OCI-M2 (cell line): ENCODE data around the gene STK25.
"Not testable (repeated sequence)": the region's sequence is repeated elsewhere in the genome, so short reads cannot be mapped to it uniquely, and the experiment has no call there.

Source experiments
- DNase-seq: peaks from one replicate; lab custom pipeline; 2025; ENCODE audit not compliant: unreplicated experiment; lab: John Stamatoyannopoulos, UW

The STK25 gene

DNA sequence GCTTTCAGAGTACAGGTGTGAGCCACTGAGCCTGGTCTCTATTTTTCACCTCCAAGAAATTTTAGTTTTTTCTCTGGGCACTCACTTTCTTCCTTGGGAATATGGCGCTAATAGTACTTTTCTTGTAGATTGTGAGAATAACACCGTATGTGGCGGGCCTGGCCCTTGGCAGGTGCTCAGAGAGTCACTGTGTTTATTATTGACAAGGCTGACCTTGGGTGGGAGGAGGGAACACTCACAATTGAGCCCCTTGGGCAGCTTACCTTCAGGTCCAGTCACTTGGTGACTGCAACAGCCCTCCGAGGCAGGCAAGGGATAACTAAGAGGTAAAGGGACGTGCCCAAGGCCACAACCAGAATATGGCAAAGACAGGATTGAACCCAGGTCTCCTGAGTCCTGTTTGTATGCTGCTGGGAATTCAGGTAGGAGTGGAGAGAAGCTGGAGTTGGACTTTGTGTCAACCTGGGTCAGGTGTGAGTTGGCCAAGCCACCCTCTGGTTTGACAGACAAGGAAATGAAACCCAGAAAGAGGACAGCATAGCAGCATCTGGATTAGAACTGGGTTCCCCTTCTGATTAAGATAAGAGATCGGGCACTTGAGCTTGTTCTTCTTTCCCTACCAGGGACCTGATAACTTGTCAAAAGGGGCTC, 2.8 kb upstream of the STK25 start:
- DNase-seq = no peak

DNA sequence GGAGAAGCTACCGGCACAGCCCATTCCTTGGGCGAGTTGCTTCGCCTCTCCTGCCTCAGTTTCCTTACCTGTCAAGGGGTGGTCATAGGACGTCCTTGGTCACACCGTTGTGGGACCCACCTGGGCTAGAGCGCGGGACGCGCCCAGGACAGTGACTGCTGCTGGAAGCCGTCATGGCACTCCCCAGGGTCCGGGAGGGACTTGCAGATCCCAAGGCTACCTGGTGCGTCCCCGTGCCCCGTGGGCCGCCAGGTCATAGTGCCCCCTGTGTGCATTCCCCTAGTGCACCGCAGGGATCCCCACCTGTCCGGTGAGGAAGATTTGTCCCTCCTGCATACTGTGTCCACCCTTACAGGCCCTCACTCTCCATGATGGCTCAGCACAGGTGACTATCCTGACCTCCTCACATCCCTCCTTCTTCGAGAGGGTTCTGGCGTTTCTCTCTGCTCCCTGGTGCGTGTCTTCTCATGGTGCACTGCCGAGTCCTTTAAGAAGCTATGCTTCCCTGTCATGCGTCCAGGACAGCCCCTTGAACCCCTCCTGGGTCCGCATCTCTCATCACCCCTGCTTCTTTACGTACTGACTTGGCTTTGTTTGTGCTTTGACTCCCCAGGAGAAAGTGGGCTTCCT, 886 bp upstream of the STK25 start:
- no peak for DNase-seq

DNA sequence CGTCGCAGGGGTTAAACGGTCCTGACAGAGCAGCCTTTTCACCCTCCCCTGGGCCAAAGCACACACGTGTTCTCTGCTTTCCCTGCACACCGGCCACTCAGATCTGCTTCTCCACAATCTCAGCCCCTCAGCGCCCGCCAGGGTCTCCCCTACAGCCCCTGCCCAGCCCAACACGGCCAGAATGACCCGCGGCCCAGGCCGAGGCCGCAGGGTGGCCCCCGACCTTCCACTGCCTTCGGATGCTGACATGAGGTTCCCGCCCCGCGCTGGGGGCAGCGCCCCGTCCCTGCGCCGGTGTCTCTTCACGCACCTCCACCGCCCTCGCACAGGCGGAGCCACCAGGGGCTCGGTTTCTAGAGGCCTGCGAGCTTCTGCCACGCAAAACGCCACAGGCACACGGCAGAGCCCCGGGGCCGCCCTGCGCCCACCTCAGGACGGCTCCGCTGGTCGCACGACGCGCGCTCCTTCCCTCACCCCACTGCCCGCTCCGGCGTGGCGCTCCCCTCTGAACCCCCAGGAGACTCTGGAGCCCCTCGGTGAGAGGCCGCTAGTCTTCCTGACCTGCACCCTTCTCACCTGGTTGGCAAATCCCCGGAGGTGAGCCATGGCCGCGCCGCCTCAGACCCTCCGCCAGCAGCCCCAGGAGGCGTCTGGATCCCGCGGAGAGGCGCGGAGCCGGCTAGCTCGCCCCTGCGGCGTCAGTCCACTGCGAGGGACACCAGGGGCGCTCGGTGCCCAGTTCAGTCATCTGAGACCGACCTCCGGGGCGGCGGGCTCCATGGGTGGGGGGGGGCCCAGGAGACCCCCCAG, 749 bp downstream of the STK25 start:
- DNase-seq = no peak

DNA sequence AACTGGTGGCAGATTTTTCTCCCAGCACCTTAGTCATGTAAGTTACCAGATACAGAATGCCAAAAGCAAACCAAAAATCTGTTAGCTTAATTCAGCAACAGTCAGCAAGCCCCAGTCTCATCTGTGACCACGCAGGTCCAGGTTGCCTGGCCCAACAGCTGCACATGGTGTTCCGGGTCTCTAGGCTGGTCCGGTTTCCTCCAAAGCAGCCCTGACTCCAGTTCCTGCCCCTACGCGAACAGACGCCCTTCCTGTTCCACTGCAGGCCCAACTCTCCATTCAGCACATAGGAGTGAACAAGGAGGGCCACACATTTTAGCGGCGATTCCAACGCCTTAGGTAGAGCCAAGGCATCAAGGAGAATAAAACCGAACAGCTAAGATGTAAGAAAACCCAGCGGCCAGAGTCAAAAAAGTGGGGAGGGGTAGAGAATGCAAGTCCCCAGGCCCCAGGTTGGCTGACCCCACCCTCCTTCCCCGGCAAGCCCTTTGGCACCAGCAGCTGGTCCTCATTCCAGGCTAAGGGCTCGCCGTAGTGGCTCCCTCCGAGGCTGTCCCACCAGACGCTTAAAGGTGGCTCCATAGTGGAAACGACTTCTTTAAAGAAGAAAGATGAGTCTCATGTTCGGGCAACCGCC, 1.5 kb downstream of the STK25 start:
- DNase-seq = no peak

DNA sequence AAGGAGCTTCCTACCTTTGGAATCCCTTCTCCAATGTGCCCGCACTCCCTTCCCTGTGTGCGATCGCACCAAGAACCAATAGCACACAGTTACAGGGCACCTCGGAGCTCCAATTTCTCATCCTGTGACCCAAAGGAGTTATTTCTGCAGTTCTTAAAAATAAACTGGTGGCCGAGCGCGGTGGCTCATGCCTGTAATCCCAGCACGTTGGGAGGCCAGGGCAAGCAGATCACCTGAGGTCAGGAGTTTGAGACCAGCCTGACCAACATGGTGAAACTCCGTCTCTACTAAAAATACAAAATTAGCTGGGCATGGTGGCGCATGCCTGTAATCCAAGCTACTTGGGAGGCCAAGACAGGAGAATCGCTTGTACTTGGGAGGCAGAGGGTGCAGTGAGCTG, 2.1 kb downstream of the STK25 start:
- not testable (repeated sequence) for DNase-seq

DNA sequence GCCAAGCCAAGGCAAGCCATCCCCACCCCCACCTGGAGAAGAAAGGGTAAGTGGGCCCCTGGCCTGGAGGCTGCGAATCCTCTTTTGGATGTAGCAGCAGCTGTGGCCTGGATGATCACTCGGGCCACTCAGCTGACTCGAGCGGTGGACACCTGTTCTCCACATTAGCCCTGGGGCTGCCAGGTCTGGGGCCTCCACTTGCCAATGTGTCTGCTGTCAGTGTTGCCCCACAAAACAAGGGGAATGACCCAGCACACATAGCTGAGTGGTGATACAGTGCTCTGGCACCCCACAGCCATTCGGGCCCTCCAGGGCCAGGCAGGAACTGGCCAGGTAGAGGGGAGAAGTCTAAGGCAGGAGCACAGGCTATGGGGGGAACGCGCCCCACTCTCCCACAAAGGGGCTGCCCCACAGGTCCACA, 2.6 kb downstream of the STK25 start:
- DNase-seq = no peak

DNA sequence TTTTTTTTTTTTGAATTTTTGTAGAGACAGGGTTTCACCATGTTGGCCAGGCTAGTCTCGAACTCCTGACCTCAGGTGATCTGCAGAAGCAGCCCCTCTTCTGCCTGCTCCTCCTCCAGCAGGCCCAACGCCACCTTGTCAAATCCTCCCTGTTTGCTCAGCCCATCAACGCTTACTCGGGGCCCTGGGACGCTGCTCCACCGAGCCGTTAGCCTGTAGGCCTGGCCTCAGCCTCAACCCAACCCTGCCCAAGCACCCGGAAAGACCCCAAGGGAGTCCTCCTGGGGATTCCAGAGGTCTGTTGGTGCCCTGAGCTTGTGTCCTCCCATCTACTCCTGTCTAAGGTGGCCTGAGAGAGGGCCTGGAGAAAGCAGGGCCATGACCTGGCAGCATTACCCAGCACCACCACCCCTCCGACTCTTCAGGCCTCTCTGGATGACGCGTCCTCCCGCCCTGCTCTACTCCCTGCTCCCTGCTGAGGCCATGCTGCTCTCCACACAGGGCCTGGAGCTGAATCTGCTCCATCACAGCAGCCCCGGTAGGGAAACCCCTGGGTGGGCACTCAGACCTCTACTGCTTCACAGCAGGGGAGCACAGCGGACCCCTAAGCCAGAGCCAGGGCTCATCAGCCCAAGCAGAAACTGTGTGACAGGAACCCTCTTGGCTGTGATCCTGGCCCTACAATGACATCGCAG, 3.2 kb downstream of the STK25 start:
- DNase-seq = no peak

DNA sequence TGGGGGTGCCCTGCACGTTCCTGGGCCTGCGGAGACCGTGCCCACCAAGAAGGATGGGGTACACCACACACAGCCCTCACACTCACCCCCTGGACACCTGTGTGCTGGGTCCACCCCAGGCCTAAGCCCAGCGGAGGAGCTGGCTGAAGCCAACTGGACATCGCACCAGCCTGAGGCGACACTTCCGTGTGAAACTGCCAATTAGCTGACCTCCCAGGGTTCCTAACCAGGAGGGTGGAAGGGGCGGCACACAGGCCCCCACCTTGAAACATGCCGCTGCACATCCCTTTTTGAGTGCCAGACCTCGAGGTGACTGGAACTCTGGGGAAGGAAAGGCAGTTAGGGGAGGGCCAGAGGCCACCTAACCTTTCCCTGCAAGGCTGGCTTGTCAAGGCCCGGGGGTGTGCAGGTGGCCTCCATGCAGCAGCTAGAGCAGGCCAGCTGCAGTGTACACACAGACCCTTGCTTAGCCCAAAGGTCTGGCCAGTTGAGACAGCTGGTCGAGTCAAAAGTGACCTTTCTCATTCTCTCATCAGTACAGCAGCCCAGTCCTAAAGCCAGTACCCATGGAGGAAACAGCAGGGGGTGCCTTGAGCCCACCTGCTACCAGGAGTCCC, 4.5 kb downstream of the STK25 start:
- no peak for DNase-seq

DNA sequence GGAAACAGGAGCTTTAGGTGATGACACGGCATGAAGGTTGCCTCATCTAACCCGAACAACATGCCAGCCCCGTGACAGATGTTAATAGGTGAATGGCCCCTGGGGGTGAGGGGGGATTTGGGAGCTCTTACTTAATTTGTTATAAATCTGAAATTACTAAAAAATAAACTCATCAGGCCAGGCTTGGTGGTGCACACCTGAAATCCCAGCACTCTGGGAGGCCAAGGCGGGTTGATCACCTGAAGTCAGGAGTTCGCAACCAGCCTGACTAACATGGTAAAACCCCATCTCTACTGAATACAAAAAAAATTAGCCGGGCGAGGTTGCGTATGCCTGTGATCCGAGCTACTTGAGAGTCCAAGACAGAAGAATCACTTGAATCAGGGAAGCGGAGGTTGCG, 6.1 kb downstream of the STK25 start:
- no peak for DNase-seq

DNA sequence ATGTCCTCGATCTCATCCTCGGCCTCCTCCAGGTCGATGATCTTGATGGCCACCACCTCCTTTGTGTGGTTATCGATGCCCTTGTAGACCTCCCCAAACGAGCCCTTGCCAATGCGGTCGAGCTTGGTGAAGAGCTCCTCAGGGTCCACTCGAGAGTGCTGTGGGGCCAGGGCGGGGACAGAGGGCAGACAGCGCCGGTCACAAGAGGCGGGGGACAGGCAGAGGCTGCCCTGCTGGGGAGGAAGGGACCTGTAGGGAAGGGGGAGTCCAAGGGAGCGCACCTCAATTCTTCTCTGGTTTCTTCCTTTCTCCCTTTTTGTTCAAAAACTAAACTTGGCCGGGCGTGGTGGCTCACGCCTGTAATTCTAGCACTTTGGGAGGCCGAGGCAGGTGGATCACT, 6.8 kb downstream of the STK25 start:
- DNase-seq = no peak

DNA sequence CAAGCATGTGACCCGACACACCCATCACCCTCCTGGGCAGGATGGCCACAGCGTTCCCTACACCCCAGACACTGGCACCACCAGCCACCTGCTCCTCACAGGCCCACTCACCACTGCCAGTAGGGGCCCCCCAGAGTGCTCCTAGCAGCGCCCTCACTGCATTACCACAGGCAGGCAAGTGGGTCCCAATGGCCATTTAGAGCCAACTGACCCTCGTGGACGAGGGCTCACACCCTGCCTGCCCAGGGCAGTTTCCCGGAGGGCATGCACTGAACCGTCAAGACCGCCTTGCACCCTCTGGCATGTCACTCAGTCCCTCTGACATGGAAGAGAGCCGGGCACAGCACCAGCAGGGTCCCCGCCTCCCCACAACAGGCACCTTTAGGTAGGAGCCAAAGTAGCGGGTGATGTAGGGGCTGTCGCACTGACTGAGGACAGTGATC, 7.3 kb downstream of the STK25 start:
- no peak for DNase-seq

DNA sequence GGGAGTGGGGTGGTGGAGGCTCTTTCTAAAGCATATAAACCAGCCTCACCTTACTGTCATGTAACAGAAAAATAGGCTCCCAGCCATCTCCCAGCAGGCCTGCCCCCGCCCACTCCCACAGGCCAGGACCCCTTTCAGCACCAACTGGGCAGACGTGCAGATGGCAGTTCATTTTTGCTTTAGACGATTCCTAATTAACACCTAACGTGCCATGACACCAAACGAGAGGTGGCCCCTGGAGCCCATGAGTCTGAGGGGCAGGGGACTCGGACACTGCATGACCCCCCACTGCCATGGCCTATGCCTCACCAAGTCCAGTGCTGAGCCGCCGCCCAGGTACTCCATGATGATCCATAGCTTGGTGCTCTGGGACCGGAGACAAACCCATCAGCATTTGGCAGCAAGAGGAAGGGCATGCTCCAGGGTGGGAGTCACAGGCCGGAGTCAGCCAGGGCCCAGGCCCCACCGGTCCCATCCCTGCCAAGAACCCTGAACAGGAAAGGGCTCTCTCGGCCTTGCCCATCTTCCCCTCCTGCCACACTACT, 7.9 kb downstream of the STK25 start:
- DNase-seq = no peak

DNA sequence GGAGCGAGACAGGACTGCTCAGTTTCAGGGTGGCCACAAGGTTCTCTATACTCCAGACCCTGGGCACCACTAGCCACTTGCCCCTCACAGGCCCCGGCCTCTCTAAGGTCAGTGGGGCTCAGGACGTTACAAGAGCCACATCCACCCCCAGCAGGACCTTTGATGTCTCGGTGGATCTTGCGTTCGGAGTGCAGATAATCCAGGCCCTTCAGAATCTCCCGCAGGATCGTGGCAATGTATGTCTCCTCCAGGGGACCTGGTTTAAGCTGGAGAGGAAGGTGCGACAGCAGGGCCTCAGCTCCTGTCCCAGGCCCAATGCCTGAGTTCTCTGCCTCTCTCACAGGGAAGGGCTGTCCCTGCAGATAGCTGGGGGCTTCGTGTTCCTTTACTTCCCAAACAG, 8.4 kb downstream of the STK25 start:
- no peak for DNase-seq

DNA sequence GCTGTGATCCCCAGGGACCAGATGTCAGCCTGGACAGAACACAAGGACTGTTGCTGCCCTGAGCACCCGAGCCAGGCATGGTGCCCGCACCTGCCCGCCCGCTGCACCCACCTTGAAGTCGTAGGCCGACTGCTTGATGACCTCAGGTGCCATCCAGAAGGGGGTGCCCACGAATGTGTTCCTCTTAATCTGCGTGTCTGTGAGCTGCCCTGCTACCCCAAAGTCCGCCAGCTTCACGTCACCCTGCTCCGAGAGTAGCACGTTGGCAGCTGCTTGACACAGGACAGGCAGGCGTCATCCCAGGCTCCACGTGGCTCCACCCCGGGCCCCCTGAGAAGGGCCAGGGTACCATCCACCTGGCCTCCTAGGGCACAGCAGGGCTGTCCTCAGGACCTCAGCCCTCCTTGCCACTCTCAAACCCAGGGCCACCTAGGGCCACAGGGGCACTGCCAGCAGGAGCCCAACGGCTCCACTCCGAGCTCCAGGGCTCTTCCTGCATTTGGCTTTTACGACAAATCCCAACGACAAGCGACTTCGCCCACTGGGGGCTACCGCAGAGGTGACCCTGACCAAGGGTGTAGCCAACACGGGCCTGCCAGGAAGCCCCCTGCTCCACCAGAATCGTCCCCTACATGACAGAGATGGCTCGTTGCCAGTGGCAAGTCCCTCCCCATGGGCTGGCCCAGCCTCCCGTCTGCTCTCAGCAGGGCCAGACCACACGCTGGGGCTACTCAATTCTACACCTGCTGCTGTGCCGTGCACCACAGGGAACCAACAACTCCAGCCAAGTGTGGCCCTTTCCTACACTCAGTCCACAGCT, 9.0 kb downstream of the STK25 start:
- DNase-seq = no peak

DNA sequence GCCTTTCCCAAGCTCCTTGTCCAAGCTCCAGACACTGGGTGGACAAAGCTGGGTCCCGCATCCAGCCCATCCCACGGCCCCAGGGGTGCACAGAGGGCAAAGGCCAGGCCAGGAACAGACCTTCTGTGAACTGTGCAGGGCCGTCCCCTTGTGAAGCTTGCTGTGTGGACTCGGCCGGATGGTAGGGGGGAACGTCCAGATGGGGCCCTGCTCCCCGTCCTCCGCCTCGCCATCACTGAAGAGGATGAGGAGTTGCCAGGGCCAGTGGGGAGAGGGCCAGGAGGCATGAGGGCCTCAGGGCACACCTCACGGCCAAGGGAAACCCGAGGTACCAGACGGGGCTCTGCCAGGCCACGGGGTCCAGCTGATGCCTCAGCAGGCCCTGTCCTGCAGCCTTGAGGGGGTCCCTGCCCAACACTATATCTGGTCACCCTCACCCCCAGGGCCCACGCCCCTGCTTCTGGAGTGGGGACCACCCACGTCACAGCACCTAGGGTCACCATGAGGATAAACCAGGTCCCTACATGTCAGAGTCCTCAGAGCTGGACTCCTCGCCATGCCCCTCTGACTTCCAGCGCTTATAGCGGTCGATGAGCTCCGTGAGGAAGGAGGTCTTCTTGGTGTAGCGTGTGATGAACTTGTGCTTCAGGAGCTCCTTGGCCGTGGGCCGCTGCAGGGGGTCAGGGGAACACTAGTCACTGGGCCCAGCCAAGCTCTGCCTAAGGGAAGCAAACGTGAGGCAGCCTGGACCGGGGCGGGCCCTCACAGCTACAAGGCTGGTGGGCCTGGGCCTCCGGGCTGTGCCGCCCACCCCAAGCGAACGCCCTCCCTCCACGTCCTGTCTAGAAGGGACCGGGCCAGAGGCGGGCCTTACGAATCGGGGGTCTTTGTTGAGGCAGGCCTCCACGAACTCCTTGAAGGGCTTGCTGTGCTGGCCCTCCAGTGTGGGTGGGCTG, 10.0 kb downstream of the STK25 start:
- no peak for DNase-seq

DNA sequence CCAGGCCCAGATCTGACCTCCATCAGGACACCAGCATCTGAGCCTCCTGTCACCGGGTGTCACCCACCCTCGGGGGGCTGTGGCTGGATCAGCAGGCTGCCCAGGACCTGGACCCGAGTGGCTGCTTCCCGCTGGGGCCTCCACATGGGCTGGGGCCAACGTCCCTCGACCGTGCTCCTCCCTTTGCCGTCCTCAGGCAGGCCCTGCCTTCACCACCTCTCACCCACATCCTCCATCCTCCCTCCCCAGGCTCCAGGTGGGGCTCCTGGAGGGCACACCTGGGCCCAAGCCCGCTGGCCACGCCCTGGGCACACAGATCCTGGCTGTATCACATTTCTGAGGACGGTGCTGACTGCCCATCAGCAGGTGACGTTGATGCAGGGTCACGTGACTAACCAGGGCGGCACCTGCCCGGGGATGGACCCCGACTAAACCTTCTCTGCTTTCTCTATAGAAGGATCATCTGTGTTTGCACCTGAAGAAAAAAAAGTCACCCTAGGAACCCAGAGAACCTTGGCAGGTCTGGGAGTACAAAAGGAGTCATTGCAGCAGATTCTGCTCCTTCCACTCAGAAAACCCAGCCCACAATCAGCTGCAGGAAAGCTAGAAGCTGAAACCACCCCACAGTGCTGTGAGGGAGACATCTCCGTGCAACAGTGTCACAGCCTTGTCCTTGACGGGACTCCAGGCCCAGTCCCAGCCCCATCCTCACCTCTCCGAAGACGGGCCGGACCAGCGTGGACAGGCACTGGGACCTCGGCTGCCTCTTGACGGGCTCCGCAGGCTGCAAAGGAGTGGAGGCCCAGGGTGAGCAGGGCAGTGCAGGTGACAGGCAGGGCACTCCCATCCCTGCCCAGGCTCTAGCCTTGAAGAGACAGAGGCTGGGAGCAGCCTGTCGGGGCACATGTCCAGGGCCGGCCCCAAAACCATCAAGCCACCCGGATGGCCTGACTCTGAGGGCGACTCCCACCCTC, 11.2 kb downstream of the STK25 start:
- DNase-seq = no peak

DNA sequence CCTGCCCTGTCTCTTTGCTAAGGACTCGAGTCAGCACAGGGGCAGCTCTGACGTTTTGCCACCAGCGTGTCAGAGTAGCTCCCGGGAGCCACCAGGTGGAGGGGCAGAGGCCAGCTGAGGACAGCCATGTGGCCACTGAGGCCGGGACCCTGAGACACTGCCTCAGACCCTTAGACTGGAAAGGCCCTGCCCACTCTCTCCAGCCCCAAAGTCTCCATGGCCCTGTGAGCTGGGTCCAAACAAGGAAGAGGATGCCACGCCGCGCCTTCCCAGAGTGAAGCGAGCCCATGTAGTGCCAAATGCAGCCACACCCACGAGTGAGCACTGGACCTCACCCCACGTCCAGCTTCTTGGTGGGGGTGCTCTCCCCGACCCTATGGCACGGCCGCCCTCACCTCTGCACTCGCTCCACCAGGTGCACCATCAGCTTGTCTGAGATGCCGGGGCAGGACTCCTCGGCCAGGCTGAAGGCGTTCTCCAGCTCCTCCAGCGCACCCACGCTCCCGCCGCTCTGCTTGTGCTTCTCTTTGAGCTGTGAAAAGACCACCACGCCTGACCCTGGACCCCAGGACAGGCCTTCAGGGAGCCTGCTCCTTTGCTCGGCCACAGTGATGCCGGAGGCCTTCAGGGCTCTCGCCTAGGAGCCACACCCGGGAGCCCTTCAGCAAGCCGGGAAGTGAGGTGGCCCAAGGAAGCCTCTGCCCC, 12.2 kb downstream of the STK25 start:
- no peak for DNase-seq
